A673 (cell line): ENCODE measurements around the gene GRM5. TPM values are rescaled to one million over a fixed set of nuclear protein-coding genes. Genes with fewer than 3 reads are reported as not detected.

Experiments
- BruUV-seq: library from RNA; stranded (reverse); fragments of 400-500 nt; replicated peaks from 2 replicates; lab custom pipeline; 2021; lab: Mats Ljungman, UMichigan
- CTCF ChIA-PET: fragments of 300-600 bp; sonication (Branson Sonifier 250); formaldehyde crosslinking; loops from one replicate; lab custom pipeline; 2022; ENCODE audit warnings: antibody characterized with exemption; lab: Charles Lee
- POLR2A ChIA-PET: fragments of 300-600 bp; sonication (Branson Sonifier 250); formaldehyde crosslinking; loops from one replicate; lab custom pipeline; 2022; ENCODE audit warnings: antibody characterized with exemption; ENCODE audit not compliant: low non-redundant PET; lab: Charles Lee
- DNase-seq: peaks from one replicate; pipeline ENCODE4 v3.0.0-alpha.2; 2015; ENCODE audit warnings: low spot score
- H3K27ac ChIP-seq: fragments of 200-600 bp; sonication (generic); 2 replicates; pipeline ENCODE4 v1.5.1; 2016; ENCODE audit warnings: mixed run types, low read depth, mild to moderate bottlenecking, mixed read lengths, antibody characterized with exemption, low read length; ENCODE audit not compliant: poor library complexity, severe bottlenecking
- H3K27me3 ChIP-seq: fragments of 200-600 bp; sonication (generic); replicated peaks from 2 replicates; pipeline ENCODE4 v1.6.1; 2017; ENCODE audit warnings: mixed run types, low read depth, mild to moderate bottlenecking, mixed read lengths, antibody characterized with exemption, low read length; ENCODE audit not compliant: insufficient read depth, poor library complexity
- H3K36me3 ChIP-seq: fragments of 200-600 bp; sonication (generic); 2 replicates; pipeline ENCODE4 v1.6.1; 2016; ENCODE audit warnings: mixed run types, mild to moderate bottlenecking, mixed read lengths, antibody characterized with exemption, low read length; ENCODE audit not compliant: insufficient read depth, poor library complexity, severe bottlenecking
- H3K4me1 ChIP-seq: fragments of 200-600 bp; sonication (generic); 2 replicates; pipeline ENCODE4 v1.6.1; 2017; ENCODE audit warnings: mixed run types, mild to moderate bottlenecking, mixed read lengths, antibody characterized with exemption, low read length; ENCODE audit not compliant: insufficient read depth, poor library complexity, severe bottlenecking
- H3K4me3 ChIP-seq: fragments of 200-600 bp; sonication (generic); 2 replicates; pipeline ENCODE4 v1.5.1; 2016; ENCODE audit warnings: low read depth, mixed run types, mild to moderate bottlenecking, mixed read lengths, low read length; ENCODE audit not compliant: poor library complexity, severe bottlenecking
- H3K9me3 ChIP-seq: fragments of 200-600 bp; sonication (generic); 2 replicates; pipeline ENCODE4 v1.6.1; 2016; ENCODE audit warnings: mixed run types, low read depth, mild to moderate bottlenecking, mixed read lengths, antibody characterized with exemption, low read length; ENCODE audit not compliant: poor library complexity, severe bottlenecking
- EZH2 ChIP-seq: fragments of 200-600 bp; sonication (generic); IDR thresholded peaks from 2 replicates; pipeline ENCODE4 v1.6.1; 2017; ENCODE audit warnings: borderline replicate concordance, low read depth, mild to moderate bottlenecking, mixed read lengths, antibody characterized with exemption, low read length; ENCODE audit not compliant: poor library complexity, severe bottlenecking
- intact Hi-C: fragments of 100-400 bp; cut with micrococcal nuclease; formaldehyde crosslinking; loops from one replicate; pipeline ENCODE4 v1.10.0; 2022; ENCODE audit not compliant: unreplicated experiment
- total RNA-seq: library from RNA; stranded (reverse); gene quantifications from 2 replicates; pipeline ENCODE4 v1.2.3, GENCODE V29; 2021
- TF ChIP-seq, protein P1 (sequence below): fragments of 300-800, 200-600 bp; sonication (generic); conservative IDR thresholded peaks from 2 replicates; pipeline ENCODE4 v1.5.1; 2017; ENCODE audit warnings: low read depth, mild to moderate bottlenecking, antibody characterized with exemption, low read length, moderate library complexity, mixed read lengths

GRM5 gene
- total RNA-seq, 1 experiment from 2014 or later: not detected

- Histone ChIP-seq H3K27ac (no peak overlapping the region), H3K36me3 (no peaks in the 10 kb centered on the region), H3K4me1 (no peaks in the 10 kb centered on the region), H3K9me3 (no peaks in the 10 kb centered on the region), H3K4me3 (no peak overlapping the region), H3K27me3 (no peaks in the 10 kb centered on the region)
- no peak for DNase-seq
- intact Hi-C loops: no loop called here
- ChIA-PET CTCF (no interaction called here), POLR2A (no interaction called here)
- BruUV-seq: no TSS peak
- no peak for TF ChIP-seq EZH2
- TF ChIP-seq, protein P1, sequence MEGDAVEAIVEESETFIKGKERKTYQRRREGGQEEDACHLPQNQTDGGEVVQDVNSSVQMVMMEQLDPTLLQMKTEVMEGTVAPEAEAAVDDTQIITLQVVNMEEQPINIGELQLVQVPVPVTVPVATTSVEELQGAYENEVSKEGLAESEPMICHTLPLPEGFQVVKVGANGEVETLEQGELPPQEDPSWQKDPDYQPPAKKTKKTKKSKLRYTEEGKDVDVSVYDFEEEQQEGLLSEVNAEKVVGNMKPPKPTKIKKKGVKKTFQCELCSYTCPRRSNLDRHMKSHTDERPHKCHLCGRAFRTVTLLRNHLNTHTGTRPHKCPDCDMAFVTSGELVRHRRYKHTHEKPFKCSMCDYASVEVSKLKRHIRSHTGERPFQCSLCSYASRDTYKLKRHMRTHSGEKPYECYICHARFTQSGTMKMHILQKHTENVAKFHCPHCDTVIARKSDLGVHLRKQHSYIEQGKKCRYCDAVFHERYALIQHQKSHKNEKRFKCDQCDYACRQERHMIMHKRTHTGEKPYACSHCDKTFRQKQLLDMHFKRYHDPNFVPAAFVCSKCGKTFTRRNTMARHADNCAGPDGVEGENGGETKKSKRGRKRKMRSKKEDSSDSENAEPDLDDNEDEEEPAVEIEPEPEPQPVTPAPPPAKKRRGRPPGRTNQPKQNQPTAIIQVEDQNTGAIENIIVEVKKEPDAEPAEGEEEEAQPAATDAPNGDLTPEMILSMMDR: no peak
These were observed 356.2 kb downstream of the GRM5 start for GRCh38 chr11:88709567-88709966.

- intact Hi-C loops: no loop called here
- no peaks in the 10 kb centered on the region for H3K27me3 ChIP-seq
- no TSS peak for BruUV-seq
- ChIA-PET CTCF (no interaction called here), POLR2A (no interaction called here)
- H3K27ac ChIP-seq: no peak overlapping the region
- H3K4me1 ChIP-seq: no peaks in the 10 kb centered on the region
- H3K9me3 ChIP-seq: no peaks in the 10 kb centered on the region
- no peak overlapping the region for H3K4me3 ChIP-seq
- TF ChIP-seq EZH2: no peak
- TF ChIP-seq, protein P1: no peak
- H3K36me3 ChIP-seq: no peaks in the 10 kb centered on the region
- no peak for DNase-seq
These were observed 361.3 kb downstream of the GRM5 start for GRCh38 chr11:88704485-88704884.

- DNase-seq: no peak
- ChIA-PET CTCF (no interaction called here), POLR2A (no interaction called here)
- Histone ChIP-seq H3K36me3 (no peaks in the 10 kb centered on the region), H3K4me1 (no peaks in the 10 kb centered on the region), H3K4me3 (no peak overlapping the region), H3K9me3 (no peaks in the 10 kb centered on the region), H3K27ac (no peak overlapping the region), H3K27me3 (peaks cover 11% of the 10 kb centered on the region)
- intact Hi-C loops: no loop called here
- no TSS peak for BruUV-seq
- no peak for TF ChIP-seq EZH2
- TF ChIP-seq, protein P1: no peak
These were observed 364.0 kb downstream of the GRM5 start for GRCh38 chr11:88701816-88702215.
